NCI-H524 (cell line): Measurements from ENCODE around the gene TRRAP.

Experiments used
- DNase-seq, 2 experiments: peaks; one replicate each; lab custom pipeline; 2025; lab: John Stamatoyannopoulos, UW

The TRRAP gene

DNA sequence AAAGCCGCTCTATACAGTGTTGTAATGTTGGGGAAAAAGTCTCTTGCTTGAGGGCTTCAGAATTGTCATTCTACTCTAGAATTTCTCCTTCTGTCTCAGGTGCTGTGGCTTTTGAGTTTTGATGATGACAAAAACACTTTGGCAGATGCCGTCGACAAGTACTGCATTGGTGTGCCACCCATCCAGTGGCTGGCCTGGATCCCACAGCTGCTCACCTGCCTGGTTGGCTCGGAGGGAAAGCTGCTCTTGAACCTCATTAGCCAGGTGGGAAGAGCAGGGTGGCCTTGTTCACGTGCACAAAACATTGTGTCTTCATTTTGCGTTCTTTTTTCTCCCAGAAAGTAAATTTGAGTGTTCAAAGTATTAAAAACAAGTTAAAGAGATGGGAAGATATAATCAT lies 112.0 kb downstream of the TRRAP start:
- no peak for DNase-seq

DNA sequence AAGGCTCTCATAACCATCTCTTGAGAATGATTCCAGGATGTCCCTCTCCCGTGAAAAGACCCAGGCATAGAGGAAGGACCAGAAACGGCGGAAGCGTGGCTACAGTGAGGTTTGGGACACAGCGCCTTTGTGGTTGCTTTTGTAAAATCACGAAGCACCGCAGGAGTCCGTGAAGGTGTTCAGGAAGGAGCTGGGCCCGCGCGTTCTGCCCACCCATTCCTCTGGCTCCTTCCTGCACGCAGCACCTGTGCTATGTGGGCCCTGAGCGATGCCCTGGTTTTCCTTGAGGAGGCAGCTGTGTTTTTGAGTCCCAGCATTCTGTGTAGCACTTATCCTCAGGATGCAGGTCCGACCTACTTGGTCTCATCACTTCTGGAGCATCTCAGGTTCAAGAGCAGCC lies 112.8 kb downstream of the TRRAP start:
- DNase-seq, result no peak

GRCh38 chr7:98992076-98992475 lies 113.7 kb downstream of the TRRAP start:
- no peak for DNase-seq

DNA sequence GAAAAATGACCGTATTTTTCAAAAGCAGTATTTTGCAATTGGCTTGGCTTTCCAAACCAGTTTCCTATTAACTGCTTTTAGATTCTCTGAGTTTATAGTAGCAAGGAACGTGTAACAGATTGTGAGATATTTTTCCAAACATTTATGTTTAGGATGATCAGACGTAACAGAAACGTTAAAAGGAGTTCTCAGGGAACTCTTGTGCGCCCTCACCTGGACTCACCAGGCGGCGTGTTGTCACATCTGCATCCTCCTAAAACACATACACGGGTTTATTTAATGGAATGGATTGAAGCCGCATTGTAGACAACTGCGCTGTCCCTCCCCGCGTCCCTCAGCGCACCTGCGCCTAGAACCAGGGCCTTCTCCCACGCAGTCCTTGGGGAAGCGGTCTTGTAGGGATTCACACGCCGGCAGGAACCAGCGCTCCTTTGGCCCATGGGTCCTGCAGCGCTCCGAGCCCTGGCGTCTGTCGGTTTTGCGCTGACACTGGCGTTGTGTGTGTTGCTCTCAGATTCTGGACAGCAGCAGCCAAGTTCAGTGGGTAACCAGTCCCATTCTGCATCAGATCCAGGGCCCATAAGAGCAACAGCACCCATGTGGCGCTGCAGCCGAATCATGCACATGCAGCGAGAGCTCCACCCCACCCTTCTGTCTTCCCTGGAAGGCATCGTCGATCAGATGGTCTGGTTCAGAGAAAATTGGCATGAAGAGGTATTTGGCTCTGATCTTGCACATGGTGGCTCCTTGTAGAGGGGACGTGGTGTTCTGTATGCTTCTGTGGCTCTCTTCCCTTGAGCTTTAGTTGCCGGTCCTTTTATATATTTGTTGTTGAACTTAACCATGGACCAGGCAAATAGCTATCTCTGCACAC lies 114.9 kb downstream of the TRRAP start:
- no peak for DNase-seq

- DNase-seq, result no peak
These were observed 116.0 kb downstream of the TRRAP start for GRCh38 chr7:98994046-98994944.

GRCh38 chr7:98995111-98995510 lies 116.8 kb downstream of the TRRAP start:
- no peak for DNase-seq

- no peak for DNase-seq
These were observed 117.3 kb downstream of the TRRAP start for GRCh38 chr7:98995523-98996149.

GRCh38 chr7:98996150-98996552 lies 117.8 kb downstream of the TRRAP start:
- DNase-seq, result no peak

DNA sequence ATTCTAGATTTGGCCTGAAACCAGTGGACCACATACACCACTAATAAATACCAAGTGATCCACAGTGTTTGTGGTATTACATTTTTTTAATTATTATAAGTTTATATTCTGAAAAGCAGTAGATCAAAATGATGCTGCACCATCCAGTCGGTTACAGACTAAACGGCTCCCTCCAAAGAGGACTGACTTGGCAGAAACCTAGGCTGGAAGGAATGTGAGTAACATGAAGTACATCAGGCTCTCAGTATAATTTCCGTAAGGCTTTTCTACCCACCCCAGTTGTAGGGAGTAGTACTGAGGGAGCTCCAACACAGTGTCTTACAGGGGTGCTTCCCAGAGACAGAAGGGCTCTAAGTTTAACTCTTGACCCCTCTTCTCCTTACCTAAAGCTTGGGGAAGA lies 119.5 kb downstream of the TRRAP start:
- DNase-seq, result no peak

DNA sequence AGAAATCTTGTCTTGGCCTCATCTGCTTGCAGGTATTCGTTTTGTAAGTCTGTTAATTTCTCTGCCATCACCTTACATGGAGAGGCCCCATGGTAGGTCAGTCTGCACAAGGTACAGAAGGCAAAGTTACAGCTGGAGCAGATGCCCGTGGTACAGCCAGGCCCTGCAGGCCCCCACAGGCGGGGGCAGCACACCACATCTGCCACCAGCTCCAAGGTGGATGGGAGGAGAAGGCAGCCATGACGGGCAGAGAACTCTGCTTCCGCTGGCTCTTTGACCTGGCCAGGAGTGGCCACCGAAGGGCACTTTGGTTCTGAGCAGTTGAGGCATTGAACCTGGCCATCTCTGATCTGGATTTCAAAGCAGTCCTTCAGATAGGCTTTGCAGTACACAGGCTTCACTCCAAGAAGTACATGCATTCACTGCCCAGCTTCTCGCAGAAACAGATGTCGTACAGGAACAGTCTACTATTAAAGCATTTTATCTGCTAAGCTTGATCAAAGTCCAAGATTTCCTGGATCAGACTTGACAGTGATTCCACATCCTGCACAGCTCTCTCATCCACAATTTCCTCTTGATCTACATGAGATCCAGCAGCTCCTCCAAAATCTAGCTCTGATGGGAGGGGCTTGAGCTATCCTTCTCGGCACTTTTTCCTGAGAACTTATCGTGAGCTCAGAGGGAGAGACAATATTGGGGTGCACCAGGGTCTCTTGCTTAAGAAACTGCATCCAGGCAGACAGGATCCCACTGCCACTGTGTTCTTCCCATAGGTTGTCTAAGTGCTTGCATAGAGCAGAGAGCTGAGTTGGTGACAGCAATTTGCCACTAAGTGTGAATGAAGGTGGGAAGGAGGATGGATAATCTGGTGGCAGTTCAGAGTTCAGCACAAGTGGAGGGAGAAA lies 120.7 kb downstream of the TRRAP start:
- DNase-seq, result no peak

DNA sequence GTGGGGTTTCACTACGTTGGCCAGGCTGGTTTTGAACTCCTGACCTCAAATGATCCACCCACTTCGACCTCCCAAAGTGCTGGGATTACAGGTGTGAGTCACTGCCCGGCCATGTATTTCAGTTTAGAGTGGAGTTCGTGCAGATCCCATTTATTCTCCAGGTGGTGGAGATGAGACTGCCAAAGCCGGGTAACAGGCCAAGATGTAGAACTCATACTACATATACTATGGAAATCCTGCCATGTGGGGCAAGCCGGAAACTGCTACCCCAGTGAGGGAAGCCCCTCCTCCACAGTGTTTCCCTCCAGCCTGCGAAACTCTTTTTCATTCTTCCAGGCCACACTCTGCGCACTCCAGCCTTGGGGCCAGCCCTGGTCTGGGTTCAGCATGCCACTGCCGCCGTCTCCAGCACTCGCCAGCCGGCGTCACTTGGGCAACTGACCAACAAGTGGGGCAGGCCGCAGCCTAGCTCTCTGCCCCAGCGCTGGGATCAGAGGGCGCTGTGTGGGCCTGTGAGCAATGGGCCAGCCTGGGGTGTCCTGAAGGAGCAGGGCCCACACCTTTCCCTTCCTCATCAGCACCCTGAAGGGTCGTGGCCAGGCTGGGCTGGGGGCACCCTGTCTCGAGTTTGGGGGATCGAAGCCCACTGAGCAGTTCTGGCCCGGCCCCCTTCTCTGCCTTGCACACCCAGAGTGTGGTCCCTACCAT lies 122.0 kb downstream of the TRRAP start:
- DNase-seq, result no peak

- DNase-seq, result no peak
These were observed 122.7 kb downstream of the TRRAP start for GRCh38 chr7:99000904-99001465.

DNA sequence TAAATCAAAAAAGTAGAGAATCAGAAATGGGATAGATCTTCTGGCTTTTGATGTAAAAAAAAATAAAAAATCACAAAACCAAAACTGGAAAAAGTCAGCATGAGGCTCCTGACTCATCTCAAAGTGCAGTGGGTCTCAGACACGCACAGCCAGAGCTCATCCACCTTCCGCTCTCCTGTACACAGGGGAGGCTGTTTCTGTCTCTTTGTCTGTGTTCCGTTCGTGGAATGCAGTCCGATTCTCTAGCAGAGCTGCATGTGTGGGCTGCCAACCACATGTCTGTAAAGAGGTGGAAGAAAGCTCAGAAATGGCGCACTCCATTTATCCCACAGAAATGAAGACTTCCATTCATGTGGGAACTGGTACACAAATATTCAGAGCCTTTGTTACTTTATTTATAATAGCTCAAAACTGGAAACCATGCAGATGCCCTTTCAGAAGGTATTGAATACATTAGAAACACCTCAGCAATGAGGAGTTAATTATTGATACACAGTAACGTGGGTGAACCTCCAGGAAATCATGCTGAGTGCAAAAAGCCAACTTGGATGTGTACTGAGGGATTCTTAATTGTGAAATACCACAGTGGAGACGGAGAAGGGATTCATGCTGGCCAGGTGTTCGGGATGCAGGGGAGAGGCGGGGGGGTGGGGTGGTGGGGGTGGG lies 123.3 kb downstream of the TRRAP start:
- no peak for DNase-seq

GRCh38 chr7:99002148-99002826 lies 124.0 kb downstream of the TRRAP start:
- DNase-seq, result no peak

- DNase-seq, result no peak
These were observed 124.5 kb downstream of the TRRAP start for GRCh38 chr7:99002827-99003212.

- DNase-seq, result no peak
These were observed 125.1 kb downstream of the TRRAP start for GRCh38 chr7:99003419-99003818.

DNA sequence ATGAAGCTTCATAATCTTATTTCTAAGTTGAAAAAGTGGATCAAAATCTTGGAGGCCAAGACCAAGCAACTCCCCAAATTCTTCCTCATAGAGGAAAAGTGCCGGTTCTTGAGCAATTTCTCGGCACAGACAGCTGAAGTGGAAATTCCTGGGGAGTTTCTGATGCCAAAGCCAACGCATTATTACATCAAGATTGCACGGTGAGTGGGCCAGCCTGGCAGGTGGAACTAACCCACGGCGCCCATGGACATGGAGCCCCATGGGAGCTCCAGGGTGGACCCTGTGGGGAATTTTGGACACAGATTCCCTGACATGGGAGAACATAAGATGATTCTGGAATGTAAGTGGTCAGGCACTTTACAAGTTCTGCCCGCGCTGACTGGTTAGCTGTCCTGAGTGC lies 125.9 kb downstream of the TRRAP start:
- no peak for DNase-seq

DNA sequence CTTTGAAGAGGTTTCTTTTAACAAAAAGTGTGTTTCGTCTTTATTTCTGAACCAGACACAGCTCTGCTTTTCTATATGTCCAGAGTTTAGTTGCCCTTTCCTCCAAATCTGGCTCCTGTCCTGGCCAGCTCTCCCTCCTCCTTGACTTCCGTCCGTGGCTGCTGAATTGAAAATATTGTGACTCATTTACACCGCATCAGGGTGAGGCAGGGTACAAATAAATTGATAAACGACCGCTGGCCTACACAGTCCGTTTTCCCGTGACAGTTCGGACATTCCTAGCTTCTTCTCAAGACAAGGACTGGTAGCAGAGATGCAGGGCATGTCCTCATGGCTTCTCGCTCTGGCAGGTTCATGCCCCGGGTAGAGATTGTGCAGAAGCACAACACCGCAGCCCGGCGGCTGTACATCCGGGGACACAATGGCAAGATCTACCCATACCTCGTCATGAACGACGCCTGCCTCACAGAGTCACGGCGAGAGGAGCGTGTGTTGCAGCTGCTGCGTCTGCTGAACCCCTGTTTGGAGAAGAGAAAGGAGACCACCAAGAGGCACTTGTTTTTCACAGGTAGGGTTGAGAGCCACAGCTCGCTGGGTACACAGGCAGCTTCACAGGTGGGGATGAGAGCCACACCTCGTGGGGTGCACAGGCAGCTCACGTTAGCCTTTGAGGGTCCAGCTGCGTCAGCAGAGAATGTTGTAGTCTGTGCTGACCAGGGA lies 126.6 kb downstream of the TRRAP start:
- DNase-seq, result no peak

DNA sequence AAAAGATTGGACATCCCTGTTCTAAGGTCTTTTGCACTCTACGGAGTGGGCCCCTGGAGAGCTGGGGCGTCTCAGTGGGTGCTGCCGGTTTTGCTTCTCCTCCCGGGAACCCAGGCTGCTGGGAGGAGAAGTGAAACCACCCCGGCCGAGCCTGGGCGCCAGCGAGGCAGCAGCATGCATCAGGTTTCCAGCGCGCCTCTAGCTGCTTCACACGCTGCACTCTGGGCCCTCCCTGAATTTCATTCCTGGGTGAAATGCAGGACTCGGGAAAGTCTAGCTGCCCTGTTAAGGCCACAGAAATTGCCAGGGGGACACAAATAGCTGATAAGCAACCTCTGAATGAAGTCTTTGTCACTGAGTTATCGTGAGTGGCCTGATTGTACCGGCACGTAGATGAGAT lies 127.4 kb downstream of the TRRAP start:
- no peak for DNase-seq
